SW480 (cell line): ENCODE measurements around the gene CPA5.

Experiments
- DNase-seq: peaks from one replicate; pipeline ENCODE4 v3.0.0-alpha.2; 2016; ENCODE audit warnings: low spot score

Gene CPA5

GRCh38 chr7:130379019-130379418 is 34.4 kb downstream of the CPA5 start:
- DNase-seq = no peak

GRCh38 chr7:130379532-130379920 is 34.9 kb downstream of the CPA5 start:
- DNase-seq = no peak

- DNase-seq = no peak
These were observed 35.6 kb downstream of the CPA5 start, which contains the start of gene CPA1 for GRCh38 chr7:130379921-130380860. TSS of gene CPA1 (plus strand) at chr7:130380494. CDS start at chr7:130380521, 27 bp downstream.

GRCh38 chr7:130380861-130381455 is 36.3 kb downstream of the CPA5 start:
- DNase-seq = no peak

GRCh38 chr7:130381468-130382312 is 37.1 kb downstream of the CPA5 start:
- no peak for DNase-seq

- DNase-seq = no peak
These were observed 38.8 kb downstream of the CPA5 start for GRCh38 chr7:130383187-130383980.

GRCh38 chr7:130384371-130384801 is 39.8 kb downstream of the CPA5 start:
- DNase-seq = no peak

GRCh38 chr7:130384841-130385599 is 40.4 kb downstream of the CPA5 start:
- no peak for DNase-seq

- DNase-seq = no peak
These were observed 41.0 kb downstream of the CPA5 start for GRCh38 chr7:130385600-130386066.

GRCh38 chr7:130386876-130387275 is 42.3 kb downstream of the CPA5 start:
- no peak for DNase-seq

GRCh38 chr7:130387306-130387627 is 42.7 kb downstream of the CPA5 start:
- no peak for DNase-seq

GRCh38 chr7:130387628-130388403 is 43.2 kb downstream of the CPA5 start:
- DNase-seq = no peak

GRCh38 chr7:130388671-130389070 is 44.1 kb downstream of the CPA5 start:
- DNase-seq = no peak

- DNase-seq = no peak
These were observed 45.9 kb downstream of the CPA5 start for GRCh38 chr7:130390486-130390885.

GRCh38 chr7:130393101-130393561 is 48.5 kb downstream of the CPA5 start:
- no peak for DNase-seq

GRCh38 chr7:130393841-130394411 is 49.3 kb downstream of the CPA5 start:
- DNase-seq = no peak

- no peak for DNase-seq
These were observed 50.0 kb downstream of the CPA5 start for GRCh38 chr7:130394421-130395195.

GRCh38 chr7:130395421-130395820 is 50.8 kb downstream of the CPA5 start:
- no peak for DNase-seq

GRCh38 chr7:130396109-130396508 is 51.5 kb downstream of the CPA5 start:
- no peak for DNase-seq
